ENCODE results near the gene ZIC4.

The ZIC4 gene

GRCh38 chr3:147336543-147337278, 69.6 kb downstream of the ZIC4 start:
- no peak for TF ChIP-seq CTCF (IDR thresholded peaks at IDR 0.05; ENCODE audit: control insufficient read depth, insufficient read depth, low read depth, low read length, missing control alignments)
- no peak for DNase-seq (ENCODE audit: low read depth)
- H3K4me3 ChIP-seq (ENCODE audit: control insufficient read depth, low read depth, low read length): no peak overlapping the region

Data from AG09309 (cell line).